HG02840 (cell line): ENCODE measurements around the gene DCHS1.

Experiments
- ATAC-seq: cut with Tn5 transposase; IDR thresholded peaks from one replicate; pipeline ENCODE4 v1.9.1; 2021; ENCODE audit warnings: mild to moderate bottlenecking, moderate library complexity, moderate number of reproducible peaks; ENCODE audit not compliant: unreplicated experiment, low FRiP score

The DCHS1 gene

DNA sequence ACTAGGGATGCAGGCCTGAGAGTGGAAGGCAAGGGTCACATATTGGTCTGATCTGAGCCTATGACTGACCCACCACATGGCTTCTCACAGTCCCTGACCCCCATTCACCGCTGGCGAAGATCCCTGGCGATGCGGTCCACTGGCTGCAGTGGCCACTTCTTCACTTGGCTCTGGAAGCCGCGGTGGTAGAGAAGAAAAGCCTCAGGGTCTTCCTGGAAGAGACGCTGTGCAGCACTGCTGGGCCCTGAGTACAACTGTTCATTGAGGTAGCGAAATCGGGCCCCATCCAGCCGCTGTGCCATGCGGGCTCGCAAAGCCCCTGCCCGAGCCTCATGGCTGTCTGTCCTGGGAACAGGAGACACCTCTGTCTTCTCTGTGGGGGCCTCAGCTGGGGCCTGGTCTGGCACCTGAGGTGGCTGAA lies 54.6 kb downstream of the DCHS1 start:
- no peak for ATAC-seq

DNA sequence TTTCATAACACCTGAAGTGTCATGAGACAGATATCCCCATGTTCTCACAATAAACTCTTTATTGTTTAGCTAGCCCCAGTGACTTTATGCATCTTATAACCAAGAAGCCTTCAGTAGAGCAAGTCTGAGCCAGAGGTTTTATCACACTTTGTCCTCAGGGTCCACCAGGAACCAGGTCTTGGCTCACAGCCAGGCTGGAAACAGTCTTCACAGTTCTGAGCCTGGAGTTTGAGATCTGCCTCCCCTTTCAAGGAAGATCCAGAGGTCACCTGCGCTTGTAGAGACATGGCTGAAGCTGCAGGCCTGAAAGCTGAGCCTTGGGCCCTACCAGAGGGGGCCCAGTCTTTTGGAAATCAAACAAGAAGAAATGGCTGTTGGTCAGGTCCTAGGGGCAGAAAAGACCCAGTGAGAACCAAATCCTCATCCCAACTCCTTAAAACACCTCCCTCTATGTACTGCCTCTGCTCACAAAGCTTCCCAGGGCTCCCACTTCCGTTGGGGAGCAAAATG lies 55.7 kb downstream of the DCHS1 start:
- ATAC-seq: no peak

DNA sequence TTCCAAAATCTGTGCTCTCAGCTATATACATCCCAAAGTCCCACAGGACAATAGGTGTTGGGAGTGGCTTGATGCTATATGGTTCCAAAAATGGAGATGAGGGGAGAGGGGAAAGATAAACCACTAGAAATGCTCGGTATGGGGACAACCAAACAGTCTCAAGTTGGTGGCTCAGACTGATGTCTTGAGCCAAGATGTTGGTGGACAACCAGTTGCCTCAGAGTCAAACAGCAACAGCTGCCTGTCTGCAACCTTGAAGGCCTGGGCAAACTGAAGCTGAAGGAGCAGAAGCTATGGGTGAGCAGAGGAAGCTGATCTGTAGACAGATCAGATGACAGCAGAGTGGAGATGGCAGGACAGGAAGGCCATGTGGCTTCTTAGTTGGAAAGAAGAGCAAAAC lies 56.2 kb downstream of the DCHS1 start:
- ATAC-seq: no peak

DNA sequence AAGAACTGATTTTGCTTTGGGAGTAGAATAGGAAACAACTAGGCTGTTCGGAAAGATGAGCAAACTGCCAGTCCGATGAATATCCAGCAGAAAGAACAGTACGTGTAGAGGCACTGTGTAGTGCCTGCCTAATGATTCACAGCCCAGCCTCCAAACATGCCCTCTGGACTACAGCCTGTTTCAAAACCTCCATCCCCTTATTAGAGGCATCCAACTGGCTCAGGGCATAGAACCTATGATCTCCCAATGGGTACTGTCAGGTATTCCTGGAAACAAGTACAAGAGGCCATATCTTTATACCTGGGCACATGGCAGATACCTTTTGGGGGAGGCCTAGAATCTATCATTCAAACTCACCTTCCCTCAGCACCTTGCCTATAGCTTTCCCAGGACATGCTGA lies 57.1 kb downstream of the DCHS1 start:
- ATAC-seq: no peak

DNA sequence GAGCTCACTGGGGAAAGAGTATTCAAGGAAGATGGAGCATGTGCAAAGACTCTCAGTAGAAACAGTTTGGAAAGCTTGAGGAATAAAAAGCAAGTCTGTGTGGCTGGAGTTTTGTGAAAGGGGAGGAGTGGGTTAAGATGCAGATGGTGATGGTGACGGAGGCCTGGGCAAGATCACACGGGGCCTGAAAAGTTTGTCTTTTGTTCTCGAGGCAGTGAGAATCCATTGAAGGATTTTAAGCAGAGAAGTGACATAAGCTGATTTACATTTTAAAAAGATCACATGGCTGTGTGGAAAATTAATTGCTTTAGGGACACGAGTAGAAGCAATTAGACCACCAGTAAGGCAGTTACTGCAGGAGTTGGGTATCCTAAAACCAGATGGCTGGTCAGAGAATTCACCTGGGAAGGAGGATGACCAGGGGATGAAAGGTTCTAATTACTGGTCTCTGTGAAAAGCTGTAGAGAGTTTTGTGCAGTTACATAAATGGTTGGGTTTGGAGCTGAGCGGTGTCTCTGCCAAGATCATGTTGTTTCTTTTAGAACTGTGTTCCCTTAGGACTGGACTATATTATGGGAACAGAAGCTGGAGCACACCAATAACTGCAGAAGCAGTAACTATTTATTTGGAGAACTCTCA lies 59.3 kb downstream of the DCHS1 start:
- no peak for ATAC-seq

DNA sequence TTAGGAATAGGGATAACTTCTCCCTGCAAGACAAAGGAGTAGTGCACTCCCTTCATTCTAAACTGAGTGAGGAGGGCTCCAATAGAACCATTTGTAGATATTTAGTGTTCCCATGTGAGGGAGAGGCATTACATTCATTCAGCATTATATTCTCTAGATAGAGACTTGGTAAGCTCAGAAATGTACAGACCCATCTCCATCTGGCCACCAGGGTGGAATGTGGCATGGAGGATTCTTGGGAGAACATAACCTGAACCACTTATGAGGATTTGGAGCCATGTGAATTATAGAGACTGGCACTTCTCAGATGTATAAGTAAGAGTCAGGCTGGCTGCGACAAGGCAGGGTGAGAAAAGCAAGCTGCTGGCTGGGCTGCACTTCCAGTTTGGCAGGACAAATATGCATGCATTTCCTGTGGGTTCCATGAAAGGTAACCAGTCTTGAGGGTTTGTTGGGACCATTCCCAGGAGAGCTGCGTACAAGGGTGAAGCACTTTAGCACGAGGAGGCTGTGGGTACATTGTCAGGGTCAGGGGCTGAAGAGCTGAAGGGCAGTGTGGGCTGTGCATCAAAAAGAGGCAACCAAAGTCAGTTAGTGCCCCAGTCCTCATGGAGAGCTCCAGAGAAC lies 61.4 kb downstream of the DCHS1 start:
- no peak for ATAC-seq

DNA sequence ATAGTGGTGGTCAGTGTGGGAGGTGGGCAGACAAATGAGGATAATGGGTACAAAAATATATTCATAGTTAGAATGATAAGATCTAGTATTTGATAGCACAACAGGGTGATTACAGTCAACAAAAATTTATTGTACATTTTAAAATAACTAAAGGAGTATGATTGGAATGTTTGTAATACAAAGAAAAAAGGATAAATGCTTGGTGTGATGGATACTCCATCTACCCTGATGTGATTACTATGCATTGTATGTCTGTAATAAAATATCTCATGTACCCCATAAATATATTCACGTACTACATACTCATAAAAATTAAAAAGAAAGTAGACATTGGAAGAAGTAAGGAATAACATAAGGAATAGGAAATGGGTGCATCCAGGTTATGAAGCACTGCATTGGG lies 67.6 kb downstream of the DCHS1 start:
- ATAC-seq: no peak

DNA sequence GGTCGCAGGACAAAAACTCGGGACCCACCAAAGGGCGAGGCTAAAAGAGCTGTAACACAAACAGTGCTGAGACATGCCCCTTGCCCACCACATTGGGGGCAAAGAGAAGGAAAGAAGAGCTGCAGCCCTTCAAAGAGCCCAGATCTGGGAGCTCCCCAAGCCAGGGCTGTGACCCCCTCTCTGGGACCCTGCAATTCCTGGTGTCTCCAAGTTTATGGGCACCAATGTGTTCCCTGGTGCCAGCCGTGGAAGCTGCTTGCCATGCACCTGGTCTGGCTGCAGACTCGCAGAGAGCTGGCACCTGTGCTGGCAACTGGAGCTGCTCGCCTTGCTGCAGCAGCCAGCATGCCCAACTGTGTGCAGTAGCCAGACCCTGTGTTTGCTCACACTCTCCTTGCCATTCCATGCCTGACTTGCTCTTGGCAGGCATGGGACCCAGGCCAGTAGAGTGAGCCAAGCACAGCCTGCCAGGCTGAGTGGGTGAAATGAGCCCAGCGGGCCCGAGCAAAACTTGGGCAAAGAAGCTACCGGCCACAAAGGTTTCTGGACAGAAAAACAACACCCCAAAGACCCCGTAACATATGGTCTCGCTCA lies 68.2 kb downstream of the DCHS1 start:
- ATAC-seq: no peak

DNA sequence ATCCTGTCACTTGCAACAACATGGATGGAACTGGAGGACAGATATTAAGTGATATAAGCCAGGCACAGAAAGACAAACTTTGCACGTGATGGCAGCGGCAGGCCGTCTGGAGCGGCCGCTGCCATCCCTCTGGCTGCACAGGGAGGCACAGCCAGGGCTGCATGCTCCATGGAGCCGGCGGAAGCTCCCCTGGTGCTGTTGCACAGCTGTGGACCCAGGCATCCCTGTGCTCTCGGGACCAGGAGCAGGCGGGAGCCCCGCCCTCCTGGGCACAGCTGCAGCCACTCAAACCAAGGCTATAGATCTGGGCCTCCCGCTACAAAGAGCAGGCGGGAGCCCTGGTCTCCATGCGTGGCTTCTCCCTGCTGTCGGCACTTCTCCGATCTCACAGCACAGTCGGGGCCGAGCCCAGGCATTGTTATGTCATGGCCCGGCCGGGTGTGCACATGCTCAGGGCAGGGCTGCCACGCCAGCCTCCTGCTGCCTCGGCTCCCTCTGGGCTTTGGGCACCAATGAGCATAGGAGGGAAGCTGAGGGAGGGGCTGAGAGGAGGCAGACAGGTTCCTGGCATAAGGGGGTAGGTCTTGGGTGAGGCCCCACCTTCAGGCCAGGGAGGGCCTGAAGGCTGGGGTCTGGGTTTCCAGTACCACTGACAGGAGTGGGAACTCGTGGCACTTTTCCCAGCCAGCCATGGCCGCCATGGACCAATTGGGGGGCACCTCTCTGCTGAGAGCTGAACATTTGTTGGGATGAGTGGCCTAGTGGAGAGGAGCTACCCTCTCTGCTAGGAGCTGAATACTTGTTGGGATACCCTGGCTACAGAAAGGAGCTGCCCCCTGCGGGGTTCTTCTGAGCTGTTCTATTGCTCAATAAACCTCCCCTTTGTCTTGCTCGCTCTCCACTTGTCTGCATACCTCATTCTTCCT lies 68.9 kb downstream of the DCHS1 start:
- ATAC-seq: no peak

DNA sequence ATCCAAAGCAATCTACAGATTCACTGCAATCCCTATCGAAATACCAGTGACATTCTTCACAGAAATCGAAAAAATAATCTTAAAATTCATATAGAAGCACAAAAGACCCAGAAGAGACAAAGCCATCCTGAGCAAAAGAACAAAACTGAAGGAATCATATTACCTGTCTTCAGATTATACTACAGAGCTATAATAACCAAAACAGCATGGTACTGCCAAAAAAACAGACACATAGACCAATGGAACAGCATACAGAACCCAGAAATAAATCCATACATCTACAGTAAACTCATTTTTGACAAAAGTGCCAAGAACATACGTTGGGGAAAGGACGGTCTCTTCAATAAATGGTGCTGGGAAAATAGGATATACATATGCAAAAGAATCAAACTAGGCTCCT lies 71.1 kb downstream of the DCHS1 start:
- ATAC-seq: no peak

DNA sequence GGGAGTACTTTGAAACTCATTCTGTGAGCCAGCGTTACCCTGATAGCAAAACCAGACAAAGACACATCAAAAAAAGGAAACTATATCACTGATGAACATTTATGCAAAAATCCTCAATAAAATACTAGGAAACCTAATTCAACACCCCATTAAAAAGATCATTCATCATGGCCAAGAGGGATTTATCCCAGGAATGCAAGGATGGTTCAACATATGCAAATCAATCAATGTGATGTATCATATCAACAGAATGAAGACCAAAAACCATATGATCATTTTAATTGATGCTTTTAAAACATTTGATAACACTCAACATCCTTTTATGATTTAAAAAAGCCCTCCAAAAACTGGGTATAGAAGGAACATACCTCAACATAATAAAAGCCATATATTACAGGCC lies 72.0 kb downstream of the DCHS1 start:
- ATAC-seq: no peak

DNA sequence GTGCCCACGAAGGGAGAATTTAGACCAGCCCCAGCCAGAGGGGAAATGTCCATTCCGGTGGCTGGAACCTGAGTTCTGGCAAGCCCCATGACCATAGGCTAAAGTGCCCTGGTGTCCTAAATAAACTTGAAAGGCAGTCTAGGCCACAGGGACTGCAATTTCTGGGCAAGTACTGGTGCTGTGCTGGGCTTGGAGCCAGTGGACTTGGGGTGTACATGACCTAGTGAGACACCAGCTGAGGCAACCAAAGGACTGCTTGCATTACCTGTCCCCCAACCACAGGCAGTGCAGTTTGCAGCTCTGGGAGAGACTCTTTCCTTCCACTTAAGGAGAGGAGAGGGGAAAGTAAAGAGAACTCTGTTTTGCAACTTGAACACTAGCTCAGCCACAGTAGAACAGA lies 75.9 kb downstream of the DCHS1 start:
- ATAC-seq: no peak

DNA sequence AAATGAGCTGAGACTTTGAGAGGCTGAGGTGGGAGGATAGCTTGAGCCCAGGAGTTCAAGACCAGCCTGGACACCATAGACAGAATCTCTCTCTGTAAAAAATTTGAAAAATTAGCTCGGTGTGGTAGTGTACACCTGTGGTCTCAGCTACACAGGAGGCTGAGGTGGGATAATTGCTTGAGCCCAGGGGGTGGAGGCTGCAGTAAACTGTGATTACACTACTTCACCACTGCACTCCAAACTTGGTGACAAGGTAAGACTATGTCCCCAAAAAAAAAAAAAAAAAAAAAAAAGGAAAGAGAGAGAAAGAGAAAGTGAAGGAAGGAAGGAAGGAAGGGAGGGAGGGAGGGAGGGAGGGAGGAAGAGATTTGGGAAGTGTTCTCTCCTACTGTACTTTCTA lies 77.5 kb downstream of the DCHS1 start:
- ATAC-seq: no peak

DNA sequence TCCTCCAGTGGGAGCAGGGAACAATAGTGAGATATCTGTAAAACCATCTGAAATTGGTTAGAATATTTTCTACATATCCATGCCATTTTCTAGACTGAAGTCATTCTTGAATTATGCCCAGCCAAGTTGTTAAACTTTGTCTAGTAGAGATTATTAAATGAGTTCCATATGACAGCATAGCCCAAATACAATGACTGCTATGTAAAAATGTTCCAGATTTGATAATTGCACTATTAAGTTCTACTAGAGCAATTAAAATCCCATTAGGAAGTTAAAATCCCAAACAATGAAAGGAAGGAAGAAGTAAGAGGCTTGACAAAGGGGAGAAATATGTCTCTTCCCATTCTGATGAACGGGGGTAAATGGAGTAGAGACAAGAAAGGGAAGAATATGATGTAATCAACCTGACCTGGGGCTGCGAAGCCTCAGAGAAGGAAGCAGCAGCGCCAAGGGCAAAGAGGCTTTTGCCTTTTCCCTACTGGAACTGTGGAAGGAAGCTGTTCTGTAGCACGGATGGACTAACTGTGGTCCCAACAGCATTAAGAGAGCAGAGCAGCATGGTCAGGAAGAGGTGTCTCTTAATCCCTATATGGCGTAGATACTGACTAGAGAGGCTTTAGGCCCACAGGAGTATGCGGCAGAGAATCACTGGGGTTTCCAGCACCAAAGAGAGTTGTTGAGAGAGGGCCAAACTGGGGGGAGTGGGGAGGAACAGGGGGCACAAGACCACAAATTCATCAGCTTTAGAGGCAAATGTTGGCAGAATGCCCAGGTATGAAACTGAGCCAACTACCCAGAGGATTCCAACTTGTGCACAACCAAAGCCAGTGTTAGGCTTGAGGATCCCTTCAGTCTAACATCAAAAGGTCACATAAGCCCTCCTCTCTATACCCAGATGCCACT lies 78.9 kb downstream of the DCHS1 start:
- ATAC-seq: no peak

DNA sequence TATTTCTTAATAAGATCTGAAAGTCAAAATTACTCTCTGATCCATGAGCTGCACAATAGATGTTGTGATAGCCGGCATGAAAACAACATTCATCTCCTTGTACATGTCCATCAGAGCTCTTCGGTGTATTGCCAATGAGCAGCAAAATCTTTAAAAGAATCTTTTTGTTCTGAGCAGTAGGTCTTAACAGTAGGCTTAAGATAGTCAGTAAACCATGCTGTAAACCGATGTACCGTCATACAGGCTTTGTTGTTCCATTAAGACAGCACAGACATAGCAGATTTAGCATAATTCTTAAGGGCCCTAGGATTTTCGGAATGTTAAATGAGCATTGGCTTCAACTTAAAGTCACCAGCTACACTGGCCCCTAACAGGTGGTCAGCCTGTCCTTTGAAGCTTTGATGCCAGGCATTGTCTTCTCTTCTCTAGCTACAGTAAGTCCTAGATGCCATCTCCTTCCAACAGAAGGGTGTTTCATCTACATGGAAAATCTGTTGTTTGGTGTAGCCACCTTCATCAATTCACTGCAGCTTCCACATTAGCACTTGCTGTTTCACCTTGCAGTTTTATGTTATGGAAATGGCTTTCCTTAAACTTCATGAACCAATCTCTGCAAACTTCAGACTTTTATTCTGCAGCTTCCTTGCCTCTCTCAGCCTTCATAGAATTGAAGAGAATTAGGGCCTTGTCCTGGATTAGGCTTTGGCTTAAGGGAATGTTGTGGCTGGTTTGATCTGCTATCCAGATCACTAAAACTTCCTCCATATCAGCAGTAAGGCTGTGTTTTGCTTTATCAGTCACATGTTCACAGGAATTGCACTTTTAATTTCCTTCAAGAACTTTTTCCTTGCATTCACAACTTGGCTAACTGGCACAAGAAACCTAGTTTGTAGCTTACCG lies 80.5 kb downstream of the DCHS1 start:
- ATAC-seq: no peak

DNA sequence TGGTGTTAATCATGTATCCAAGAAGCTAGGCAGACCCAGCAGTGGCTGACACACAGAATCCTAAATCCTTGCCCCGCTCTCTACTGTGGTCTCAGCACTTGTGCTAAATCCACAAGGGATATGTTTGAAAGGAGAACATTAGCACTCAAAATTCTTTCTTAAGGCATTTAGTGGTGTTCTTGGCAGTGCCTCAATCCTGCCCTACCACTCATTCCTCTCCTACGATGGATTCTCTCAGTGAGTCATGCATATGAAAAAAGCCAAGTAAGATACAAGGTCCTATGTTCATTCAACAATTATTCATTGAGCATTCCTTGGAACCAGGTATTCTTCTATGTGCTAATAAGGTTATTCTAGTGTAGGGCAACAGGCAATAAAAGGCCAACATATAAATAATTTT lies 83.4 kb downstream of the DCHS1 start:
- ATAC-seq: no peak

DNA sequence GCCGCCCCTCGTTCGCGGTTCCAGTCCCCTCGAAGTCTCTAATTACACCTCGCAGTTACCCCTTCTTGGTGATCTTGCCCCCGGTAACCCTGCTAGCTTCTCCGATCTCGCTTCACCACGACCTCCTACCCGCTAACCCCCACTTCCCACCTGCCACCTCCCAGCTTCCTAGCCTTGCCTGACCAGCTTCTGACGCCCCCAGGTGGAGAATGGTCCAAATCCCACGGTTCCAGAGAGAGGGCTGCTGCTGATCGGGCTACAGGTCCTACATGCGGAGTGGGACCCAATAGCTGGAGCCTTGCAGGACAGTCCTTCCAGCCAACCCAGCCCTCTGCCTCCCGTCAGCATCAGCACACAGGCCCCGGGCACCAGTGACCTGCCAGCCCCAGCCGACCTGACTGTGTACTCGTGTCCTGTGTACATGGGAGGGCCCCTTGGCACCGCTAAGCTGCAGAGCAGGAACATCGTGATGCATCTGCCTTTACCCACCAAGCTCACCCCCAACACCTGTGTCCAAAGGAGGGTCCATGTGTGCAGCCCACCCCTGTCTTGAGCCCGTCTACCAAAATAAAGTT lies 84.1 kb downstream of the DCHS1 start:
- ATAC-seq: no peak
